ENCODE measurements around the gene NSMF. TPM values are rescaled to one million over a fixed set of nuclear protein-coding genes. Genes with fewer than 3 reads are reported as not detected.

The NSMF gene
- total and polyA plus RNA-seq, 2 donors (not counting 3 experiments of a cell fraction or from before 2014, with no cell fraction given), result 43.3 to 53.7 TPM

DNA sequence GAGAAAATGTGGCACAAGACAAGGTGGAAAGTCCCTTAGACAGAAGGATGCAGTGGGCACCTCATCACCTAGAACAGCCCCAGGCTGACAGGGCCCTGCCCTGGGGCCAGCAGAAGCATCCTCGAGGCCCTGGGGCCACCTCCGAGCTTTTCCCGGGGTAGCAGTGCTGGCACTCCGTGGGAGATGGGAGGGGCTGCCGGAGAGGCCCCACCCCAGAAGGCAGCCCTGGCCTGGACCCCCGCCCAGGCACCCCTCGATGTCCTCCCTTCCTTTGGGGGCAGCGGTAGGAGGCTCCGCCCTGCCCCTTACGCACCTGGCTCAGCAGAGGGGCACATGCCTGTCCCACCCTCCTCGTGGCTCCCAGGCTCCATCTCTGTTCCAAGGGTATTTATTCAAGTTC lies 17.7 kb upstream of the NSMF start:
- peaks cover 2% of the 10 kb centered on the region for H3K9me3 ChIP-seq (replicated peaks; ENCODE audit: control insufficient read depth, insufficient read depth, low read length)
- no peak overlapping the region for H3K27ac ChIP-seq (ENCODE audit: insufficient read depth, low read depth, low read length)
- H3K79me2 ChIP-seq (ENCODE audit: control insufficient read depth, insufficient read depth, low read length), result no peaks in the 10 kb centered on the region
- BruUV-seq (replicated peaks), result no TSS peak
- no peaks in the 10 kb centered on the region for H3K27me3 ChIP-seq (ENCODE audit: control insufficient read depth in 2 of 2, insufficient read depth in 2 of 2, low read length in 2 of 2)
- no peak overlapping the region for H2AFZ ChIP-seq (ENCODE audit: low read depth, low read length)
- H4K20me1 ChIP-seq (replicated peaks; ENCODE audit: control insufficient read depth, extremely low read depth, insufficient read depth, low read length), result no peaks in the 10 kb centered on the region
- H3K4me1 ChIP-seq (ENCODE audit: control insufficient read depth, extremely low read depth, insufficient read depth, low read length), result no peaks in the 10 kb centered on the region
- no peaks in the 10 kb centered on the region for H3K36me3 ChIP-seq (ENCODE audit: control insufficient read depth in 2 of 2, extremely low read depth in 1 of 2, insufficient read depth in 2 of 2, low read length in 2 of 2)
- FAIRE-seq (no peak), DNase-seq (ENCODE audit: low read depth, low spot score) (no peak)
- dilution Hi-C loops (cut with MboI; ENCODE audit: extremely low pct_ligation_motif_present, low sequenced_read_pairs) (no loop called here), intact Hi-C loops (cut with micrococcal nuclease) (no loop called here)
- no peak overlapping the region for H3K4me2 ChIP-seq (ENCODE audit: insufficient read depth, low read length)
- TF ChIP-seq JUN (IDR thresholded peaks at IDR 0.05; ENCODE audit: borderline replicate concordance, insufficient read depth, insufficient read length, low read depth) (no peak), CTCF (IDR thresholded peaks at IDR 0.05; ENCODE audit: extremely low read depth in 1 of 2, insufficient read depth in 1 of 2, low read depth in 1 of 2, low read length in 2 of 2) (no peak), POLR2AphosphoS5 (IDR thresholded peaks at IDR 0.05; ENCODE audit: insufficient read depth, low read depth, low read length) (no peak), FOS (IDR thresholded peaks at IDR 0.05; ENCODE audit: borderline replicate concordance, insufficient read depth, low read length) (no peak), POLR2A (IDR thresholded peaks at IDR 0.05; ENCODE audit: low read depth, low read length) (no peak), GATA2 (IDR thresholded peaks at IDR 0.05; ENCODE audit: insufficient read depth, insufficient read length, low read depth, low read length) (no peak), EZH2 (IDR thresholded peaks at IDR 0.05; ENCODE audit: borderline replicate concordance, low read depth, low read length, severe bottlenecking) (no peak)
- H3K4me3 ChIP-seq (replicated peaks in 1 of 3; ENCODE audit: insufficient read depth in 1 of 3, low read depth in 1 of 3, low read length in 3 of 3), result no peak overlapping the region
- POLR2A ChIA-PET, result no interaction called here
- CTCF ChIA-PET, result no interaction called here
- no peaks in the 10 kb centered on the region for H3K9me1 ChIP-seq (replicated peaks; ENCODE audit: control insufficient read depth, extremely low read depth, insufficient read depth, low read length)
- H3K9ac ChIP-seq (replicated peaks; ENCODE audit: extremely low read depth, insufficient read depth, low read length), result no peak overlapping the region
